Parathyroid adenoma (tissue), 2 donors: ENCODE results near the gene ZSCAN16.

Experiments used
- H2AFZ ChIP-seq: fragments of 300-600 bp; sonication (generic); one replicate; pipeline ENCODE4 v1.7.0; 2017; ENCODE audit warnings: antibody characterized with exemption, mild to moderate bottlenecking
- H3K27ac ChIP-seq: fragments of 300-600 bp; sonication (generic); one replicate; pipeline ENCODE4 v1.7.0; 2017
- H3K27me3 ChIP-seq: fragments of 300-600 bp; sonication (generic); one replicate; pipeline ENCODE4 v1.7.0; 2017; ENCODE audit warnings: low read length; ENCODE audit not compliant: control insufficient read depth, insufficient read depth
- H3K36me3 ChIP-seq: fragments of 300-600 bp; sonication (generic); one replicate; pipeline ENCODE4 v1.7.0; 2017; ENCODE audit warnings: low read length; ENCODE audit not compliant: control insufficient read depth, insufficient read depth
- H3K4me1 ChIP-seq: fragments of 300-600 bp; sonication (generic); one replicate; pipeline ENCODE4 v1.7.0; 2017; ENCODE audit warnings: control low read depth
- H3K4me2 ChIP-seq: fragments of 300-600 bp; sonication (generic); one replicate; pipeline ENCODE4 v1.7.0; 2017; ENCODE audit warnings: low read length
- H3K4me3 ChIP-seq: fragments of 300-600 bp; sonication (generic); one replicate; pipeline ENCODE4 v1.7.0; 2017; ENCODE audit warnings: low read depth, low read length
- H3K79me2 ChIP-seq: fragments of 300-600 bp; sonication (generic); one replicate; pipeline ENCODE4 v1.7.0; 2017; ENCODE audit warnings: control low read depth
- H3K9ac ChIP-seq: fragments of 300-600 bp; sonication (generic); one replicate; pipeline ENCODE4 v1.7.0; 2017; ENCODE audit warnings: mild to moderate bottlenecking
- H3K9me3 ChIP-seq: fragments of 300-600 bp; sonication (generic); one replicate; pipeline ENCODE4 v1.7.0; 2017; ENCODE audit warnings: low read length; ENCODE audit not compliant: control insufficient read depth
- CTCF ChIP-seq: fragments of 300-600 bp; sonication (generic); IDR thresholded peaks from one replicate; pipeline ENCODE4 v1.7.0; 2017; ENCODE audit warnings: antibody characterized with exemption, mild to moderate bottlenecking
- donor health status: primary hyperparathyroidism.

ZSCAN16 gene

GRCh38 chr6:28136585-28137504, 12.4 kb downstream of the ZSCAN16 start:
- peak; percentile 8 for TF ChIP-seq CTCF
- peak overlapping the region; percentile 88 for H3K27ac ChIP-seq
- peaks cover 20% of the 10 kb centered on the region for H3K79me2 ChIP-seq
- H3K9ac ChIP-seq, result peak overlapping the region; percentile 82
- peak overlapping the region; percentile 99 for H3K4me2 ChIP-seq
- no peaks in the 10 kb centered on the region for H3K27me3 ChIP-seq
- no peaks in the 10 kb centered on the region for H3K9me3 ChIP-seq
- peak overlapping the region; percentile 95 for H3K4me3 ChIP-seq
- no peaks in the 10 kb centered on the region for H3K4me1 ChIP-seq
- no peaks in the 10 kb centered on the region for H3K36me3 ChIP-seq
- H2AFZ ChIP-seq, result peak overlapping the region; percentile 96

GRCh38 chr6:28137505-28137981, 13.1 kb downstream of the ZSCAN16 start:
- peak overlapping the region; percentile 82 for H3K9ac ChIP-seq
- no peaks in the 10 kb centered on the region for H3K9me3 ChIP-seq
- H3K79me2 ChIP-seq, result peaks cover 19% of the 10 kb centered on the region
- H3K4me2 ChIP-seq, result peak overlapping the region; percentile 99
- H2AFZ ChIP-seq, result peak overlapping the region; percentile 96
- peak overlapping the region; percentile 95 for H3K4me3 ChIP-seq
- no peaks in the 10 kb centered on the region for H3K36me3 ChIP-seq
- H3K27me3 ChIP-seq, result no peaks in the 10 kb centered on the region
- no peak for TF ChIP-seq CTCF
- peak overlapping the region; percentile 88 for H3K27ac ChIP-seq
- H3K4me1 ChIP-seq, result no peaks in the 10 kb centered on the region

- no peak overlapping the region for H3K4me3 ChIP-seq
- TF ChIP-seq CTCF, result no peak
Observed at GRCh38 chr6:28139860-28140543, 15.6 kb downstream of the ZSCAN16 start.

GRCh38 chr6:28140616-28141015, 16.2 kb downstream of the ZSCAN16 start:
- H3K4me1 ChIP-seq, result peaks cover 6% of the 10 kb centered on the region
- H3K9ac ChIP-seq, result no peak overlapping the region
- H3K27ac ChIP-seq, result no peak overlapping the region
- H3K27me3 ChIP-seq, result no peaks in the 10 kb centered on the region
- H3K79me2 ChIP-seq, result peaks cover 23% of the 10 kb centered on the region
- TF ChIP-seq CTCF, result no peak
- H3K4me2 ChIP-seq, result no peak overlapping the region
- no peak overlapping the region for H2AFZ ChIP-seq
- no peaks in the 10 kb centered on the region for H3K9me3 ChIP-seq
- H3K4me3 ChIP-seq, result no peak overlapping the region
- H3K36me3 ChIP-seq, result no peaks in the 10 kb centered on the region

More at GRCh38 chr6:28139860-28140543, 15.6 kb downstream of the ZSCAN16 start:
- no peaks in the 10 kb centered on the region for H3K36me3 ChIP-seq
- H3K9me3 ChIP-seq, result no peaks in the 10 kb centered on the region
- no peak overlapping the region for H3K9ac ChIP-seq
- H2AFZ ChIP-seq, result peak overlapping the region; percentile 33
- H3K27me3 ChIP-seq, result no peaks in the 10 kb centered on the region
- H3K4me2 ChIP-seq, result no peak overlapping the region
- no peak overlapping the region for H3K27ac ChIP-seq
- H3K79me2 ChIP-seq, result peaks cover 23% of the 10 kb centered on the region
- H3K4me1 ChIP-seq, result peaks cover 6% of the 10 kb centered on the region
